Ramos (cell line): ENCODE data around the gene ZMYND15.

Experiments used
- in situ Hi-C: fragments of 300-500 bp; cut with MboI; formaldehyde crosslinking; loops from one replicate; pipeline ENCODE4 v1.14.3; 2022; ENCODE audit warnings: low sequenced_read_pairs; ENCODE audit not compliant: unreplicated experiment

Gene ZMYND15

GRCh38 chr17:4780325-4780955 lies 40.8 kb downstream of the ZMYND15 start:
- in situ Hi-C loops = no loop called here

DNA sequence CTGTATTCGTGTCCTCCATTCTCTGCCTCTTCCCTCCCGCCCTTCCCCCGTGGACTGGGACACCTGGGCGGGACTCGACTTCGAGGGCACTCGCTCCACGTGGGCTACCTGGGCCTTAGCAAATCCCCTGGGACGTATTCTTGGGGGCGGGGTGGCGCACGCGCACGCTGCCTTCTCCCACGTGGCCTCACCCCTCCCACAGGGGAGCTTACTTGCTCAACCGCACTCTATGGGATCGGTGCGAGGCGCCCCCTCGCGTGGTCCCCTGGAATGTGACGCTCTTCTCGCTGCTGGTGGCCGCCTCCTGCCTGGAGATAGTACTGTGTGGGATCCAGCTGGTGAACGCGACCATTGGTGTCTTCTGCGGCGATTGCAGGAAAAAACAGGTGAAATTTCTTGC lies 43.0 kb downstream of the ZMYND15 start:
- in situ Hi-C loops = no loop called here

DNA sequence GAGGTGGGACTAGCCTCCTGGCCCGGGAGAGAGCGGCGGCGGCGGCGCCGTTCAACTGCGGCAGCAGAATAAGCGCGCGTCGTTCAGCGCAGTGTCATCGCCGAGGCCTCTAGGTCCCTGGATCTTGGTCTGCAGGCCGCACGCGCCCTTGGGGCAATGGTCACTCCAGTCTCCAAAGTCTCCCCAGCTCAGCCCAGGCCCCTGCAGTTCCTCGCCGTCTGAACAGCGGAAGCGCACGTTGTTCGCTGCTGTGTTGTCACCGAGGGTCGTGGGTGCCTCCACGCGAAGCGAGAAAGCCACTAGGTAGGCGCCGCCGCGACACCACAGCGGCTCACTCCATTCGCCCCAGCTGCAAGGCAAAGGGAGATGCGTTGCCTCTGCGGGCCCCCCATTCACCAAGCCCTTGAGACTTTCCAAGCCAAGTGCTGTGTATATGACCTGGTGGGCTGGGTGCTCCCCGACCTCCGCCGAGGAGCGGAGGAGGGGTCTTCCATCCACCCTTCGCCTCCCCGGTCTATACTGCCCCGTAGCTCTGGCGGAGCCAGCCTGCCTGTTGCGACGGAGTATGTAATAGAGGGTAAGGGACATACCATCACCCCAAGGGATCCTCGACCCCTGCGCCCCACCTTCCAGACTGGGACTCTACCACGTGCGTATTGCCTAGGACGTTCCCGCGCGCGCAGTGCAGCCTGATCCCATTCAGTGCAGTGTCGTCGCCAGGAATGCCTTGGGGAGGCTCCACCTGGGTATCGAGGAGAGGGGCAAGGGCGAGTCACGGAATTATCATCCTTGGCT lies 45.9 kb downstream of the ZMYND15 start:
- in situ Hi-C loops = no loop called here

GRCh38 chr17:4786106-4786511 lies 46.5 kb downstream of the ZMYND15 start, which contains the start of gene VMO1:
Gene VMO1 (minus strand): TSS chr17:4786364. CDS start chr17:4786352, 12 bp downstream.
- in situ Hi-C loops = no loop called here

DNA sequence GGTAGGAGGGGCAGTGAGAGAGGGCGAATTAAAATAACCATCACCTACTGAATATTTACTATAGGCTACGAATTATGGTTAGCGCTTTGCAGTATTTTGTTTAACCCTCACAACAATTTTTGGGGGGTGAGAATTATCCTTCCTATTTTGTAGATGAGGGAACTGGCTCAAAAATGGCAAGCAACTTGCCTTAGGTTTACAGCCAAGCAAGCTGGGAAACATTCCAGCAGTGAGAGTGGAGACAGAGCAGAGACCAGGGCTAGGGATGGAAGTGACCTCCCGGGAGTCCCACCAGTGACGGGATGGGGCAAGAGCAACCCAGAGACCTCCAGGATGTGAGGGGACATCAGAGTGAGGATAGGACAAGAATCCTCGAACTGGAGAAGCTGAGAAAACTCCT lies 46.9 kb downstream of the ZMYND15 start:
- in situ Hi-C loops = no loop called here

GRCh38 chr17:4788159-4788806 lies 48.6 kb downstream of the ZMYND15 start:
- in situ Hi-C loops = no loop called here

DNA sequence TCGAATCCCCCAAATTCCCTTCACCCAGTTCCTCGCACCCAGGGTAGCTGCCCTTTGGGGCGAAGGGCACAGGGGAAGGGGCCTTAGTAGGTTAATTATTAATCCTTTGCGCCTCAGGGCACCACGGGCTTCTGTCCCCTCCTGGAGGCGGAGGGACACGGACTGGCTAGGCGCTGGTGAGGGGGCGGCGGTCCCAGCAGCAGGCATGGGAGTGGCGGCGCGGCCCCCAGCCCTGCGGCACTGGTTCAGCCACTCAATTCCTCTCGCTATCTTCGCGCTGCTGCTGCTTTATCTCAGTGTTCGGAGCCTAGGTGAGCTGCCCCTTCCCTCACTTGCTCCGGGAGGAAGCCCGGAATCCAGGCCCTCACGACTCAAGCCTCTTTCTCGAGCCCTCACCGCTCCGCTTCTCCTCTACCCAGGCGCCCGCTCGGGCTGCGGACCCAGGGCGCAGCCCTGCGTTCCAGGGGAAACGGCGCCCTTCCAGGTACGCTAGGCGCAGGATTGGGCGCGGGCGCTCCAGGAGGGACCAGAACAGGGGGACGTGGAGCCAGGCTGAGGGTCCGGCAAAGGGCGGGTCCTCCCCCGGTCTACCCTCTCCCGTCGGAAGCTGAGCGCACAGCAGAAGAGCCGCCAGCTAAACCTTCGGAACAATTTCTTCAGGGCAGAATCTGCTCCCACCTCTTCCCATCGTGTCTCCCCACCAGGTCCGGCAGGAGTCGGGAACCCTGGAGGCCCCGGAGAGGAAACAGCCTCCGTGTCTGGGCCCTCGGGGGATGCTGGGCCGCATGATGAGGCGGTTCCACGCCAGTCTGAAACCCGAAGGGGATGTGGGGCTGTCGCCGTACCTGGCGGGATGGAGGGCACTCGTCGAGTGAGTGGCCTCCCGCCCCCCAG lies 49.4 kb downstream of the ZMYND15 start, which contains the start of gene GLTPD2:
TSS of gene GLTPD2 (plus strand) at position 158 of the 894 bp plus-strand sequence. CDS start at position 206, 48 bp downstream.
- in situ Hi-C loops = no loop called here

- in situ Hi-C loops = no loop called here
Observed at GRCh38 chr17:4789701-4789950, 50.0 kb downstream of the ZMYND15 start.

- in situ Hi-C loops = no loop called here
Observed at GRCh38 chr17:4789951-4790704, 50.5 kb downstream of the ZMYND15 start.

DNA sequence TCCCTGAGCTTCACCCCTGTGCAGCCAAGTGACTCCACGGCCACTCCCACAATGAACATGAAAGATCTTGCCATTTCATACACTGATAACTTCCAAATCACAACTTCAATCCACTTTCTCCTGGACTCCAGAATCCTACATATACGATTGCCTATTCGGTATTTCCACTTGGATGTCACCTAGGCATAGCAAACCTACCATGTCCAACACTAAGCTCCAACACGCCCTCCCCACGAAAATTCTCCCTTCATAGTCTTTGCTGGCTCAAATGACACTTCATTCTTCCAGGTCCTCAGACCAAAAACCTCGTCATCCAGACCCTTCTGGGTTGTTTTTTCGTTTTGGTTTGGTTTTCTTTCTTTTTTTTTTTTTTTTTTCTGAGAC lies 51.1 kb downstream of the ZMYND15 start:
- in situ Hi-C loops = no loop called here

- in situ Hi-C loops = no loop called here
Observed at GRCh38 chr17:4795168-4795567, 55.5 kb downstream of the ZMYND15 start.
